HEK293 (cell line): ENCODE measurements around the gene C6orf118.

Experiments
- CTCF ChIA-PET: fragments of 350-600 bp; formaldehyde crosslinking; extraction: SDS; loops from one replicate; lab custom pipeline; 2021; ENCODE audit warnings: antibody characterized with exemption; lab: Yijun Ruan, JAX
- POLR2A ChIA-PET: fragments of 300-600 bp; formaldehyde crosslinking; extraction: SDS; loops from one replicate; lab custom pipeline; 2020; ENCODE audit warnings: antibody characterized with exemption, inconsistent platforms; lab: Yijun Ruan, JAX
- H3K27ac ChIP-seq: fragments of 200-500 bp; sonication (Bioruptor generic); 2 replicates; pipeline ENCODE4 v1.5.1; 2014; ENCODE audit warnings: low read depth, low read length, control low read depth, inconsistent platforms; ENCODE audit errors: extremely low read depth
- H3K36me3 ChIP-seq, 2 experiments: fragments of 200-500 bp in 1 of 2; sonication (Bioruptor generic) in 1 of 2; 1 replicate in 1 of 2; 2 replicates in 1 of 2; pipeline ENCODE4 v1.5.1; 2014 to 2017; ENCODE audit warnings: inconsistent platforms in 2 of 2, low read length in 2 of 2; ENCODE audit not compliant: control insufficient read depth in 2 of 2, insufficient read depth in 1 of 2
- H3K4me1 ChIP-seq: fragments of 200-500 bp; sonication (Bioruptor generic); 2 replicates; pipeline ENCODE4 v1.5.1; 2014; ENCODE audit warnings: mild to moderate bottlenecking, low read length, inconsistent platforms; ENCODE audit not compliant: control insufficient read depth, insufficient read depth
- H3K4me3 ChIP-seq: 2 replicates; pipeline ENCODE4 v1.5.1; 2011; ENCODE audit warnings: low read depth, mild to moderate bottlenecking, control low read depth, low read length, moderate library complexity
- H3K9me3 ChIP-seq: fragments of 200-500 bp; sonication (Bioruptor generic); 2 replicates; pipeline ENCODE4 v1.5.1; 2014; ENCODE audit warnings: low read depth, low read length, inconsistent platforms; ENCODE audit not compliant: control insufficient read depth, insufficient read depth
- HOXA7 ChIP-seq: sonication (generic); formaldehyde crosslinking; IDR thresholded peaks from 2 replicates; pipeline ENCODE4 v1.8.1; 2022; ENCODE audit warnings: missing genetic modification reagents, borderline replicate concordance
- HOXC10 ChIP-seq: sonication (generic); formaldehyde crosslinking; IDR thresholded peaks from 2 replicates; pipeline ENCODE4 v1.8.1; 2023; ENCODE audit warnings: mild to moderate bottlenecking, missing genetic modification reagents
- MZF1 ChIP-seq: fragments of 450-650 bp; formaldehyde crosslinking; IDR thresholded peaks from 2 replicates; pipeline ENCODE4 v1.5.1; 2017; ENCODE audit warnings: missing biosample characterization, missing genetic modification characterization, borderline replicate concordance
- OVOL3 ChIP-seq: fragments of 450-650 bp; formaldehyde crosslinking; IDR thresholded peaks from 2 replicates; pipeline ENCODE4 v1.5.1; 2016; ENCODE audit warnings: missing biosample characterization, missing genetic modification characterization
- PRDM10 ChIP-seq: fragments of 450-650 bp; formaldehyde crosslinking; IDR thresholded peaks from 2 replicates; pipeline ENCODE4 v1.5.1; 2016; ENCODE audit warnings: missing biosample characterization, missing genetic modification characterization
- ZFHX2 ChIP-seq: fragments of 450-650 bp; formaldehyde crosslinking; conservative IDR thresholded peaks from 2 replicates; pipeline ENCODE4 v1.5.1; 2016; ENCODE audit warnings: missing biosample characterization, missing genetic modification characterization
- ZNF121 ChIP-seq: fragments of 450-650 bp; formaldehyde crosslinking; IDR thresholded peaks from 2 replicates; pipeline ENCODE4 v1.5.1; 2016; ENCODE audit warnings: missing biosample characterization, missing genetic modification characterization
- ZNF132 ChIP-seq: fragments of 450-650 bp; formaldehyde crosslinking; IDR thresholded peaks from 2 replicates; pipeline ENCODE4 v1.5.1; 2017; ENCODE audit warnings: missing biosample characterization, missing genetic modification characterization, borderline replicate concordance
- ZNF155 ChIP-seq: fragments of 450-650 bp; formaldehyde crosslinking; IDR thresholded peaks from 2 replicates; pipeline ENCODE4 v1.5.1; 2016; ENCODE audit warnings: missing biosample characterization, missing genetic modification characterization
- ZNF19 ChIP-seq: fragments of 450-650 bp; formaldehyde crosslinking; IDR thresholded peaks from 2 replicates; pipeline ENCODE4; 2016; ENCODE audit warnings: missing biosample characterization, missing genetic modification characterization, low read depth
- ZNF350 ChIP-seq: fragments of 450-650 bp; formaldehyde crosslinking; IDR thresholded peaks from 2 replicates; pipeline ENCODE4 v1.5.0; 2017; ENCODE audit warnings: missing biosample characterization, mild to moderate bottlenecking, missing genetic modification characterization
- ZNF394 ChIP-seq: fragments of 450-650 bp; formaldehyde crosslinking; IDR thresholded peaks from 2 replicates; pipeline ENCODE4 v1.5.1; 2016; ENCODE audit warnings: missing biosample characterization, missing genetic modification characterization, mild to moderate bottlenecking, moderate library complexity, borderline replicate concordance
- ZNF544 ChIP-seq: fragments of 450-650 bp; formaldehyde crosslinking; IDR thresholded peaks from 2 replicates; pipeline ENCODE4 v1.5.0; 2017; ENCODE audit warnings: missing biosample characterization, missing genetic modification characterization
- ZNF555 ChIP-seq: fragments of 450-650 bp; formaldehyde crosslinking; conservative IDR thresholded peaks from 2 replicates; pipeline ENCODE4 v1.5.1; 2017; ENCODE audit warnings: missing biosample characterization, mild to moderate bottlenecking, missing genetic modification characterization, inconsistent platforms
- ZNF558 ChIP-seq: fragments of 450-650 bp; formaldehyde crosslinking; IDR thresholded peaks from 2 replicates; pipeline ENCODE4 v1.5.1; 2016; ENCODE audit warnings: missing biosample characterization, missing genetic modification characterization
- ZNF585B ChIP-seq: fragments of 450-650 bp; formaldehyde crosslinking; IDR thresholded peaks from 2 replicates; pipeline ENCODE4 v1.5.1; 2016; ENCODE audit warnings: missing biosample characterization, missing genetic modification characterization
- ZNF654 ChIP-seq: fragments of 450-650 bp; formaldehyde crosslinking; IDR thresholded peaks from 2 replicates; pipeline ENCODE4 v1.5.1; 2016; ENCODE audit warnings: low read depth, missing biosample characterization, missing genetic modification characterization
- TF ChIP-seq, protein P1 (sequence below): fragments of 450-650 bp; formaldehyde crosslinking; IDR thresholded peaks from 2 replicates; pipeline ENCODE4 v1.5.1; 2016; ENCODE audit warnings: missing biosample characterization, missing genetic modification characterization
- TF ChIP-seq, protein P2 (sequence below): fragments of 450-650 bp; formaldehyde crosslinking; IDR thresholded peaks from 2 replicates; pipeline ENCODE4 v1.5.1; 2017; ENCODE audit warnings: missing biosample characterization, missing genetic modification characterization
- TF ChIP-seq, protein P3 (sequence below): sonication (generic); formaldehyde crosslinking; IDR thresholded peaks from 2 replicates; pipeline ENCODE4 v1.8.1; 2022; ENCODE audit warnings: mild to moderate bottlenecking, moderate library complexity, missing genetic modification reagents
- TF ChIP-seq, protein P4 (sequence below): fragments of 450-650 bp; formaldehyde crosslinking; IDR thresholded peaks from 2 replicates; pipeline ENCODE4 v1.5.1; 2016; ENCODE audit warnings: missing biosample characterization, missing genetic modification characterization, low read depth
- TF ChIP-seq, protein P5 (sequence below): fragments of 450-650 bp; formaldehyde crosslinking; IDR thresholded peaks from 2 replicates; pipeline ENCODE4 v1.5.1; 2017; ENCODE audit warnings: missing biosample characterization, missing genetic modification characterization

The C6orf118 gene

GRCh38 chr6:165231581-165232561 is 77.5 kb downstream of the C6orf118 start:
- no peak overlapping the region for H3K4me3 ChIP-seq
- H3K9me3 ChIP-seq, result no peaks in the 10 kb centered on the region; the same call in 1 of the 2 replicates
- no peak overlapping the region for H3K27ac ChIP-seq
- H3K4me1 ChIP-seq, result no peaks in the 10 kb centered on the region
- POLR2A ChIA-PET, result no interaction called here
- H3K36me3 ChIP-seq, result no peaks in the 10 kb centered on the region
- CTCF ChIA-PET, result interaction anchor here (0.5 to 3.2 kb wide), 13 partner anchors 9 to 645 kb away, joined by 3 to 33 read pairs (median 3); no protein-coding TSS in a partner anchor
- TF ChIP-seq ZNF121 (tag by site-specific recombination) (no peak), ZNF544 (tag by site-specific recombination) (no peak), ZNF350 (tag by site-specific recombination) (no peak), ZNF654 (peak; percentile 78), ZNF19 (no peak), ZFHX2 (no peak), PRDM10 (tag by site-specific recombination) (no peak), ZNF155 (tag by site-specific recombination) (no peak), HOXA7 (CRISPR knock-in tag) (no peak), MZF1 (no peak)
- TF ChIP-seq, protein P1, sequence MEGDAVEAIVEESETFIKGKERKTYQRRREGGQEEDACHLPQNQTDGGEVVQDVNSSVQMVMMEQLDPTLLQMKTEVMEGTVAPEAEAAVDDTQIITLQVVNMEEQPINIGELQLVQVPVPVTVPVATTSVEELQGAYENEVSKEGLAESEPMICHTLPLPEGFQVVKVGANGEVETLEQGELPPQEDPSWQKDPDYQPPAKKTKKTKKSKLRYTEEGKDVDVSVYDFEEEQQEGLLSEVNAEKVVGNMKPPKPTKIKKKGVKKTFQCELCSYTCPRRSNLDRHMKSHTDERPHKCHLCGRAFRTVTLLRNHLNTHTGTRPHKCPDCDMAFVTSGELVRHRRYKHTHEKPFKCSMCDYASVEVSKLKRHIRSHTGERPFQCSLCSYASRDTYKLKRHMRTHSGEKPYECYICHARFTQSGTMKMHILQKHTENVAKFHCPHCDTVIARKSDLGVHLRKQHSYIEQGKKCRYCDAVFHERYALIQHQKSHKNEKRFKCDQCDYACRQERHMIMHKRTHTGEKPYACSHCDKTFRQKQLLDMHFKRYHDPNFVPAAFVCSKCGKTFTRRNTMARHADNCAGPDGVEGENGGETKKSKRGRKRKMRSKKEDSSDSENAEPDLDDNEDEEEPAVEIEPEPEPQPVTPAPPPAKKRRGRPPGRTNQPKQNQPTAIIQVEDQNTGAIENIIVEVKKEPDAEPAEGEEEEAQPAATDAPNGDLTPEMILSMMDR (tag by site-specific recombination), result peak; percentile 32; the same call in 1 of the 2 replicates
- TF ChIP-seq, protein P2, sequence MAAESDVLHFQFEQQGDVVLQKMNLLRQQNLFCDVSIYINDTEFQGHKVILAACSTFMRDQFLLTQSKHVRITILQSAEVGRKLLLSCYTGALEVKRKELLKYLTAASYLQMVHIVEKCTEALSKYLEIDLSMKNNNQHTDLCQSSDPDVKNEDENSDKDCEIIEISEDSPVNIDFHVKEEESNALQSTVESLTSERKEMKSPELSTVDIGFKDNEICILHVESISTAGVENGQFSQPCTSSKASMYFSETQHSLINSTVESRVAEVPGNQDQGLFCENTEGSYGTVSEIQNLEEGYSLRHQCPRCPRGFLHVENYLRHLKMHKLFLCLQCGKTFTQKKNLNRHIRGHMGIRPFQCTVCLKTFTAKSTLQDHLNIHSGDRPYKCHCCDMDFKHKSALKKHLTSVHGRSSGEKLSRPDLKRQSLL (tag by site-specific recombination), result no peak
- TF ChIP-seq, protein P3, sequence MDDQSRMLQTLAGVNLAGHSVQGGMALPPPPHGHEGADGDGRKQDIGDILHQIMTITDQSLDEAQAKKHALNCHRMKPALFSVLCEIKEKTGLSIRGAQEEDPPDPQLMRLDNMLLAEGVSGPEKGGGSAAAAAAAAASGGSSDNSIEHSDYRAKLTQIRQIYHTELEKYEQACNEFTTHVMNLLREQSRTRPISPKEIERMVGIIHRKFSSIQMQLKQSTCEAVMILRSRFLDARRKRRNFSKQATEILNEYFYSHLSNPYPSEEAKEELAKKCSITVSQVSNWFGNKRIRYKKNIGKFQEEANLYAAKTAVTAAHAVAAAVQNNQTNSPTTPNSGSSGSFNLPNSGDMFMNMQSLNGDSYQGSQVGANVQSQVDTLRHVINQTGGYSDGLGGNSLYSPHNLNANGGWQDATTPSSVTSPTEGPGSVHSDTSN (CRISPR knock-in tag), result no peak

GRCh38 chr6:165231177-165231576 is 78.2 kb downstream of the C6orf118 start:
- ChIA-PET CTCF (interaction anchor here (0.6 to 3.2 kb wide), 10 partner anchors 8 to 646 kb away, joined by 3 to 33 read pairs (median 3); no protein-coding TSS in a partner anchor), POLR2A (no interaction called here)
- H3K9me3 ChIP-seq, result no peaks in the 10 kb centered on the region; the same call in 1 of the 2 replicates
- H3K36me3 ChIP-seq, result no peaks in the 10 kb centered on the region
- no peak overlapping the region for H3K27ac ChIP-seq
- no peak overlapping the region for H3K4me3 ChIP-seq
- H3K4me1 ChIP-seq, result no peaks in the 10 kb centered on the region
- TF ChIP-seq ZNF394 (no peak), ZNF555 (no peak), HOXC10 (CRISPR knock-in tag) (no peak), ZNF558 (tag by site-specific recombination) (no peak), ZNF585B (tag by site-specific recombination) (no peak), OVOL3 (no peak), ZNF132 (tag by site-specific recombination) (no peak), MZF1 (no peak)
- TF ChIP-seq, protein P4, sequence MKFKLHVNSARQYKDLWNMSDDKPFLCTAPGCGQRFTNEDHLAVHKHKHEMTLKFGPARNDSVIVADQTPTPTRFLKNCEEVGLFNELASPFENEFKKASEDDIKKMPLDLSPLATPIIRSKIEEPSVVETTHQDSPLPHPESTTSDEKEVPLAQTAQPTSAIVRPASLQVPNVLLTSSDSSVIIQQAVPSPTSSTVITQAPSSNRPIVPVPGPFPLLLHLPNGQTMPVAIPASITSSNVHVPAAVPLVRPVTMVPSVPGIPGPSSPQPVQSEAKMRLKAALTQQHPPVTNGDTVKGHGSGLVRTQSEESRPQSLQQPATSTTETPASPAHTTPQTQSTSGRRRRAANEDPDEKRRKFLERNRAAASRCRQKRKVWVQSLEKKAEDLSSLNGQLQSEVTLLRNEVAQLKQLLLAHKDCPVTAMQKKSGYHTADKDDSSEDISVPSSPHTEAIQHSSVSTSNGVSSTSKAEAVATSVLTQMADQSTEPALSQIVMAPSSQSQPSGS (tag by site-specific recombination), result no peak
- TF ChIP-seq, protein P5, sequence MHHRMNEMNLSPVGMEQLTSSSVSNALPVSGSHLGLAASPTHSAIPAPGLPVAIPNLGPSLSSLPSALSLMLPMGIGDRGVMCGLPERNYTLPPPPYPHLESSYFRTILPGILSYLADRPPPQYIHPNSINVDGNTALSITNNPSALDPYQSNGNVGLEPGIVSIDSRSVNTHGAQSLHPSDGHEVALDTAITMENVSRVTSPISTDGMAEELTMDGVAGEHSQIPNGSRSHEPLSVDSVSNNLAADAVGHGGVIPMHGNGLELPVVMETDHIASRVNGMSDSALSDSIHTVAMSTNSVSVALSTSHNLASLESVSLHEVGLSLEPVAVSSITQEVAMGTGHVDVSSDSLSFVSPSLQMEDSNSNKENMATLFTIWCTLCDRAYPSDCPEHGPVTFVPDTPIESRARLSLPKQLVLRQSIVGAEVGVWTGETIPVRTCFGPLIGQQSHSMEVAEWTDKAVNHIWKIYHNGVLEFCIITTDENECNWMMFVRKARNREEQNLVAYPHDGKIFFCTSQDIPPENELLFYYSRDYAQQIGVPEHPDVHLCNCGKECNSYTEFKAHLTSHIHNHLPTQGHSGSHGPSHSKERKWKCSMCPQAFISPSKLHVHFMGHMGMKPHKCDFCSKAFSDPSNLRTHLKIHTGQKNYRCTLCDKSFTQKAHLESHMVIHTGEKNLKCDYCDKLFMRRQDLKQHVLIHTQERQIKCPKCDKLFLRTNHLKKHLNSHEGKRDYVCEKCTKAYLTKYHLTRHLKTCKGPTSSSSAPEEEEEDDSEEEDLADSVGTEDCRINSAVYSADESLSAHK (tag by site-specific recombination), result no peak
